Breast epithelium (tissue), 3 donors: ENCODE data around the gene PHF21B.

Experiments
- POLR2A ChIP-seq: fragments of 450-650 bp; IDR thresholded peaks from one replicate; pipeline ENCODE4 v1.6.1; 2016; ENCODE audit warnings: antibody characterized with exemption, mild to moderate bottlenecking, moderate library complexity
- TF ChIP-seq, protein P1 (sequence below), 3 donors: fragments of 450-650 bp; IDR thresholded peaks; one replicate each; pipeline ENCODE4 v1.5.1; 2016 to 2017; ENCODE audit warnings: antibody characterized with exemption in 3 of 3, mild to moderate bottlenecking in 3 of 3, moderate library complexity in 3 of 3

DNA sequence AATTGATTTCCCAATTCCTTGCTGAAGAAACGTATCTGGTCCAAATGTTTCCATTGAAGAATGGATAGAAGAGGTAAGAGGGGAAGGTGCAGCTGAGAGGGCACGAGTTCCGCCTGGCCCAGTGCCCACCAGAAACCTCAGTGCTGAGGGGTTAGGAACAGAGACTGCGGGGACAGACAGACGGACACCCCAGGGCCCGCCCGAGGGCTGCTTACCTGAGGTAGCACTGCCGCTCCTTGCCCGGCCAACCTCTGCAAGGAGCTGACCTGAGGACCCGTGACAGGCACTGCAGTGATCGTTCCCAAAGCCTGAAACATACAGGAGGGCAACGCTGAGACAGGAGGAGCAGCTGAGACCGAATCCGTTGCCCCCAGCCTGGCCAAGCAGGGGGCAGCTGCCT is 89.6 kb downstream of the PHF21B start:
- no peak for TF ChIP-seq POLR2A
- TF ChIP-seq, protein P1, sequence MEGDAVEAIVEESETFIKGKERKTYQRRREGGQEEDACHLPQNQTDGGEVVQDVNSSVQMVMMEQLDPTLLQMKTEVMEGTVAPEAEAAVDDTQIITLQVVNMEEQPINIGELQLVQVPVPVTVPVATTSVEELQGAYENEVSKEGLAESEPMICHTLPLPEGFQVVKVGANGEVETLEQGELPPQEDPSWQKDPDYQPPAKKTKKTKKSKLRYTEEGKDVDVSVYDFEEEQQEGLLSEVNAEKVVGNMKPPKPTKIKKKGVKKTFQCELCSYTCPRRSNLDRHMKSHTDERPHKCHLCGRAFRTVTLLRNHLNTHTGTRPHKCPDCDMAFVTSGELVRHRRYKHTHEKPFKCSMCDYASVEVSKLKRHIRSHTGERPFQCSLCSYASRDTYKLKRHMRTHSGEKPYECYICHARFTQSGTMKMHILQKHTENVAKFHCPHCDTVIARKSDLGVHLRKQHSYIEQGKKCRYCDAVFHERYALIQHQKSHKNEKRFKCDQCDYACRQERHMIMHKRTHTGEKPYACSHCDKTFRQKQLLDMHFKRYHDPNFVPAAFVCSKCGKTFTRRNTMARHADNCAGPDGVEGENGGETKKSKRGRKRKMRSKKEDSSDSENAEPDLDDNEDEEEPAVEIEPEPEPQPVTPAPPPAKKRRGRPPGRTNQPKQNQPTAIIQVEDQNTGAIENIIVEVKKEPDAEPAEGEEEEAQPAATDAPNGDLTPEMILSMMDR (IDR thresholded peaks at IDR 0.05): no peak
